ENCODE measurements around the gene FILIP1L.

Gene FILIP1L

GRCh38 chr3:99870712-99871111 is 243.6 kb downstream of the FILIP1L start:
- DNase-seq (ENCODE audit: low read depth, low spot score): no peak
- no peak overlapping the region for H3K4me3 ChIP-seq (ENCODE audit: low read length)

- no peak overlapping the region for H3K4me3 ChIP-seq (ENCODE audit: low read length)
- no peak for DNase-seq (ENCODE audit: low read depth, low spot score)
Measured at GRCh38 chr3:99869621-99870020, 244.7 kb downstream of the FILIP1L start.

- DNase-seq (ENCODE audit: low read depth, low spot score): peak; percentile 19
- H3K4me3 ChIP-seq (ENCODE audit: low read length): no peak overlapping the region
Measured at GRCh38 chr3:99868311-99868646, 246.0 kb downstream of the FILIP1L start.

GRCh38 chr3:99867594-99868310 is 246.5 kb downstream of the FILIP1L start:
- DNase-seq (ENCODE audit: low read depth, low spot score): no peak
- H3K4me3 ChIP-seq (ENCODE audit: low read length): no peak overlapping the region

GRCh38 chr3:99866261-99866761 is 248.0 kb downstream of the FILIP1L start:
- DNase-seq (ENCODE audit: low read depth, low spot score): peak; percentile 89
- no peak overlapping the region for H3K4me3 ChIP-seq (ENCODE audit: low read length)

- no peak overlapping the region for H3K4me3 ChIP-seq (ENCODE audit: low read length)
- no peak for DNase-seq (ENCODE audit: low read depth, low spot score)
Measured at GRCh38 chr3:99865321-99865720, 249.0 kb downstream of the FILIP1L start.

GRCh38 chr3:99864289-99864688 is 250.0 kb downstream of the FILIP1L start:
- H3K4me3 ChIP-seq (ENCODE audit: low read length): no peak overlapping the region
- DNase-seq (ENCODE audit: low read depth, low spot score): no peak

- no peak overlapping the region for H3K4me3 ChIP-seq (ENCODE audit: low read length)
- no peak for DNase-seq (ENCODE audit: low read depth, low spot score)
Measured at GRCh38 chr3:99863588-99863987, 250.7 kb downstream of the FILIP1L start.

- no peak overlapping the region for H3K4me3 ChIP-seq (ENCODE audit: low read length)
- DNase-seq (ENCODE audit: low read depth, low spot score): no peak
Measured at GRCh38 chr3:99863002-99863401, 251.3 kb downstream of the FILIP1L start.

GRCh38 chr3:99862208-99862607 is 252.1 kb downstream of the FILIP1L start:
- H3K4me3 ChIP-seq (ENCODE audit: low read length): no peak overlapping the region
- no peak for DNase-seq (ENCODE audit: low read depth, low spot score)

- H3K4me3 ChIP-seq (ENCODE audit: low read length): no peak overlapping the region
- no peak for DNase-seq (ENCODE audit: low read depth, low spot score)
Measured at GRCh38 chr3:99861216-99861615, 253.1 kb downstream of the FILIP1L start.

- no peak overlapping the region for H3K4me3 ChIP-seq (ENCODE audit: low read length)
- DNase-seq (ENCODE audit: low read depth, low spot score): no peak
Measured at GRCh38 chr3:99859825-99860224, 254.5 kb downstream of the FILIP1L start.

GRCh38 chr3:99858469-99858868 is 255.8 kb downstream of the FILIP1L start:
- no peak overlapping the region for H3K4me3 ChIP-seq (ENCODE audit: low read length)
- no peak for DNase-seq (ENCODE audit: low read depth, low spot score)

GRCh38 chr3:99857278-99857677 is 257.0 kb downstream of the FILIP1L start:
- no peak overlapping the region for H3K4me3 ChIP-seq (ENCODE audit: low read length)
- no peak for DNase-seq (ENCODE audit: low read depth, low spot score)

GRCh38 chr3:99856437-99857220 is 257.7 kb downstream of the FILIP1L start:
- no peak for DNase-seq (ENCODE audit: low read depth, low spot score)

GRCh38 chr3:99855900-99856299 is 258.4 kb downstream of the FILIP1L start:
- DNase-seq (ENCODE audit: low read depth, low spot score): no peak
- H3K4me3 ChIP-seq (ENCODE audit: low read length): no peak overlapping the region

More at GRCh38 chr3:99856437-99857220, 257.7 kb downstream of the FILIP1L start:
- H3K4me3 ChIP-seq (ENCODE audit: low read length): no peak overlapping the region

GRCh38 chr3:99854756-99855298 is 259.5 kb downstream of the FILIP1L start:
- no peak for DNase-seq (ENCODE audit: low read depth, low spot score)
- no peak overlapping the region for H3K4me3 ChIP-seq (ENCODE audit: low read length)

GRCh38 chr3:99852851-99853250 is 261.4 kb downstream of the FILIP1L start:
- no peak for DNase-seq (ENCODE audit: low read depth, low spot score)
- H3K4me3 ChIP-seq (ENCODE audit: low read length): no peak overlapping the region

- no peak overlapping the region for H3K4me3 ChIP-seq (ENCODE audit: low read length)
- no peak for DNase-seq (ENCODE audit: low read depth, low spot score)
Measured at GRCh38 chr3:99851955-99852354, 262.3 kb downstream of the FILIP1L start.

GRCh38 chr3:99850608-99851007 is 263.7 kb downstream of the FILIP1L start:
- H3K4me3 ChIP-seq (ENCODE audit: low read length): no peak overlapping the region
- DNase-seq (ENCODE audit: low read depth, low spot score): no peak
